ENCODE results near the gene ZNF570.

The ZNF570 gene

DNA sequence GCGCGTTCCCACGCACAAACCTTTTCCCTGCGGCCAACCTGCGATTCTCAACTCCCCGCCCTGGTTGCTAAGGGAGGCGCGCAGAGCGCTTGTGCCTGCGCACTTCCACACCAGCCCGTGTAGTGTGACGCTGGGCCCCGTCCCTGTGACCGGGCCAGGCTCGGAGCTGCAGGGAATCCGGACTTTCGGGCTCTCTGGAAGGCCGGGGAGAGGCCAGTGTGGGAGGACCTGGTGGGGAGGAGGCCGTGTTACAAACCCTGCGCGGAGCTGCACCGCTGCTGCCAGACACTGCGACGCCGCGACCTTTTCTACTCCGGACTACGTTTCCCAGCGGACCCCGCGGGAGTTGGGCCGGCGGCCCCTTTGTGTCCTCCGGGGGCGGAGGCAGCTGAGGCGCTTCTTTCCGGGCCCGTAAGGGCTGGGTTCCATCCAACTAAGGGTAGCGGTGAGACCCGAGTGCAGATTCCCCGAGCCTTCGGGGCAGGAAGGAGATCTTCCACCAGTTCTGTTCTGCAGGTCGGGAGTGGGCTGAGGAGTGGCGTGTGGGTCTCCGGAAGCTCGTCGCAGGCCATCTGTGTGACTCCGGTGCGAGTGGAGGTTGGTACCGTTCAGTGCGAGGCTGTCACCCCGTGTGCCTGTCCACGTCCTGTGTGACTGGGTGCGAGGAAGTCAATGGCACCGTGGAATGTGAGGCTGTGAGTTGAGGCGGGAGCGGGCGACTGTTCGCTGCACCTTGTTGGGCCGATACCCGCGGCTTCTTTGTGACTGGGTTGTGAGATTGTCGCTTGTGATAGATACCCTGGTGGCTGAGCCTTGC, at the start of gene ZNF570:
ZNF570 (plus strand) TSS at position 396 of the 817 bp plus-strand sequence. CDS start 999 bp downstream, outside the sequence.
- DNase-seq = no peak

- DNase-seq = no peak
These were observed 16.5 kb upstream of the ZNF570 start for GRCh38 chr19:37452500-37453245.

GRCh38 chr19:37466277-37466797, 2.8 kb upstream of the ZNF570 start:
- DNase-seq = no peak

DNA sequence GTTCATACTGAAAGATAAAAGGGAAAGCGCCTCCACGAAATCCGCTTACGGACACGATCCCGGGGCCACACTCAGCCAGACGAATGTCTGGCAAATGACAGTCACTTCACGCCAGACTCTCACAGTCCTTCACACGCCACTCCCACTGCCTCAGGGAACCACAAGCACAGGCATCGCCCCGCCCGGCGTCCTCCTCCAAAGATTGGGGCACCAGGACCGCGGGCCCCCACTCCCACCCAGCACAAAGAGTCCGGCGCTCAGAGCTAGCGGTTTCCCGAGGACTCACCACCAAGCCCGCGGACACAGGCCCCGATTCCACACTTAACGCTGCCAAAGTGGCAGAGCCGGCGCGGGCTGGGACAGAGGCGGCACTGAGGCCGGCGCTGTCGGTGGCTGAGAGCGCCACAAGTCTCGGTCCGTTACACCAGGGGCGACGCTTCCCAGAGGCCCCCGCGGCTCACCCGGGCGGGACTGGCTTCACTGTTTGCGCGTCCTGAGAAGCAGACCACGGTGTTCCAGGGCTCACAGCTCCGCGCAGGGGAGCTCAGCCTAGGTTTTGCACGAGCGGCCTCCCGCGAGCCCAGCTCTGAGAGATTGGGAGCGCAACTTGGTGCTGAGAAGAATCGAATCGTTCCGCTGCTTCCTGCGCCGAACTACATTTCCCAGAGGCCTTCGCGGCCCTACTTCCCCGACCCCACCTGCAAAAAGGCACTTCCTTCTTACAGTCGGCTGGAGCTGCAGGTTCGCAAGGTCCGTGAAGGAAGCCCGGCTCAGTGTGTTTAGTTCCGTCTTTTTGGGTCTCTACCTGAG, 2.2 kb upstream of the ZNF570 start, which contains the start of gene ZNF569:
ZNF569 (minus strand) TSS at position 647 of the 810 bp plus-strand sequence. CDS start 22,523 bp downstream, outside the sequence.
- DNase-seq = peak; percentile 55

GRCh38 chr19:37467608-37468090, 1.5 kb upstream of the ZNF570 start:
- DNase-seq = no peak

DNA sequence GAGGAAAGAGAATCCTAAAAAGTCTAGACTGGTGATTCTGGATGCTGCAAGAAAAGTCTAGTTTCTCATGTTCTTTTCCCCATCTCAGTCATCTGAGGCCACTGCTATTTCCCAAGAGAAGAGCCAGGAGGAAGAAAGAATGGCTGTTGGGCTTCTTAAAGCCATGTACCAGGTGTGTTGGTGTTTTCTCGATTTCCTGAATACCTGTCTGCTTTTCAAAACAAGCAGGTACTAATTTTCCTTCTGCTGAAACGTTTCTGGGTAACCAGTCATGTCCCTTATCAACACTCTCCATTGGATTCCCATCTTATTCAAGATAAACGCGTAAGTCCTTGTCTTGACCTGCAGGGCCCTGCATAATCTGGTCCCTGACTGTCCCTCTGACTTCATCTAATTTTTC, 1.1 kb downstream of the ZNF570 start:
- no peak for DNase-seq

DNA sequence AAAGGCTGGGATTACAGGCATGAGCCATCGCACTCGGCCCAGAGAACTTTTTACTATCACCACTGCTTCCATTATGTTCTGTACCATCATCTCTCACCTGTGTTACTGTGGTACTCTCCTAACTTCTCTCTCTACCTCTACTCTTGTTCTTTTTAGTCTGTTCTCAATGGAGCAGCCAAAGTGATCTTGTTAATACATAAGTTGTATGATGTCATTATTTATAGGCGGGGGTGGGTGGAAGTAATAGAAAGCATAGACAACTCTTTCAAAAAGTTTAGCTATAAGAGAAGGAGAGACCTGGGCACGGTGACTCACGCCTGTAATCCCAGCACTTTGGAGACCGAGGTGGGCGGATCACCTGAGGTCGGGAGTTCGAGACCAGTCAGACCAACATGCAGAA, 3.0 kb downstream of the ZNF570 start:
- no peak for DNase-seq

GRCh38 chr19:37484406-37485168, 15.4 kb downstream of the ZNF570 start:
- no peak for DNase-seq

DNA sequence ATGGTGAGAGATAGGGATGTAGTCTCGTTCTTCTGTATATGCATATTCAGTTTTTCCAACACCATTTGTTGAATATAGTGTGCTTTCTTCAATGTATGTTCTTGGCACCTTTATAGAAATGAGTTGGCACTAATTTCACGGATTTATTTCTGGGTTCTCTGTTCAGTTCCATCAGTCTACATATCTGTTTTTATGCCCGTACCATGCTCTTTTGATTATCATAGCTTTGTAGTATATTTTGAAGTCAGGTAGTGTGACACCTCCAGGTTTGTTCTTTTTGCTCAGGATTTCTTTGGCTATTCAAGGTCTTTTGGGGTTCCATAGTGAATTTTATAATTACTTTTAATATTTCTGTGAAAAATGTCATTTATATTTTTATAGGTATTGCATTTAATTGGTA, 23.1 kb downstream of the ZNF570 start:
- no peak for DNase-seq

DNA sequence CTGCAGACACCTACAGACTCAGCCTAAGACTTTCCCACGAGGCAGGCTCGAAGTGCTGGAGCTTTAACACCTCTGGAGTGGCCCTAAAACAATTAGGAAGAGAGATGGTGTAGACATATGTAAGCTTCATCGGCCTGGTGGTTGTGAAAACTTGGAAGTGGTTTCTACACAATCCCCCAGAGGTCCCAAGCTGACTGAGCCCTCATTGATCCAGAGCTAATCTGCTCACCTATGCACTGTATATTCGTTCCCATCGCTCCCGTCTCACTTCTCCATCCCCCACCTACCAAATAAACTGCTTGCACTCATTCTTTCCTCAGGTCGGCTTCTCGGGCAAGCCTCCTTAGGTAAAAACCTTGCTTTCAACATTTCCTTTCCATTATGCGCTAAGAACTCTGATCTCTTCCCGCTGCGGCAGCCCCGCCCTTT, 36.8 kb downstream of the ZNF570 start:
- no peak for DNase-seq

DNA sequence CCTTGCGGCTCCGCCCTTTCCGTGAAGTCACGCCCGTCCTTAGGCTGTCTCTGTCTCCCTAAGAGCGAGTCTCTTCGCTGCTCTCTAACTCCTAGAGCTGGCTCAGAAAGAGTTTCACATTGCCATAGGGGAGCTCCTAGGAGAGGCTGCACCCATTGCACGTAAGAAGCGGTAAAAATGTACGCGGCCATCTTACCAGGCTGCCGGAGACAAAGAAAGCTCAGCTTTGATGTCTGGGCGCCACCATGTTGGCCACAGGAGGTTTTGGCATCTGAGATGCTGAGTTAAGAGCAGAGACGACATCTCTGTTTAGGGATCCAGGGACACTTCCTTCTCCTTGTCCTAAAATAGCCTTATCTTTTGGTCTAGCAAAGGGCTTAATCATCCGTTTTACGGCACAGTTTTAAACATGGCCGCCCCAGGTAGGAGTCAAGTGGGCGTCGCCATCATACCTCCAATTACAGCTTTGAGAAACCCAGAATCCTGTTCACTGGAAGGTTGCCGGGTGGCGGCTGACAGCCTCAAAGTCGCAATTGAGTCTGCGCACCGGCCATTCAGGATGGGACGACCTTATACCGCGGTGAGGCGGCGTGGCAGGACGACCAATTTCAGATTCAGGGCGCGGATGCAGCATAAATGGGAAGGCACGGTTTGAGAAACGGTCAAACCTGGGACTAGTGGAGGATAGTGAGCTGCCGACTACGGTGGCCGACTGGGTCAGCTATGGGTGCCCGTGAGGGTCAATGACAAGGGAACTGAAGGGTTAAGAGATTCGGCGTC, 37.4 kb downstream of the ZNF570 start, which contains the start of gene ZNF793:
ZNF793 (plus strand) TSS at position 553 of the 780 bp plus-strand sequence. CDS start 16,501 bp downstream, outside the sequence.
- no peak for DNase-seq

GRCh38 chr19:37507167-37507464, 38.0 kb downstream of the ZNF570 start:
- no peak for DNase-seq

DNA sequence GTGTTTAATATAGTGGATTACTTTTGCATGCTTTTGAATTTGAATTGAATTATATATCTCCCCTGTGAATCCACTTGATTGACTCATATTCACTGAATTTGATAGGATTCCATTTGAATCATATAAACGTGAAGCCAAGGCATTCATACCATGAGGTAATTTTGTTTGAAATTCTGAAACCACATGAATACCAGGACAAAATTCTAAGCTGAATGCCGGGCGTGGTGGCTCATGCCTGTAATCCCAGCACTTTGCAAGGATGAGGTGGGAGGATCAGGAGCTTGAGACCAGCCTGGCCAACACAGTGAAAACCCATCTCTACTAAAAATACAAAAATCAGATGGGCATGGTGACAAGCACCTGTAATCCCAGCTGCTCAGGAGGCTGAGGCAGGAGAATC, 42.0 kb downstream of the ZNF570 start:
- DNase-seq = no peak

DNA sequence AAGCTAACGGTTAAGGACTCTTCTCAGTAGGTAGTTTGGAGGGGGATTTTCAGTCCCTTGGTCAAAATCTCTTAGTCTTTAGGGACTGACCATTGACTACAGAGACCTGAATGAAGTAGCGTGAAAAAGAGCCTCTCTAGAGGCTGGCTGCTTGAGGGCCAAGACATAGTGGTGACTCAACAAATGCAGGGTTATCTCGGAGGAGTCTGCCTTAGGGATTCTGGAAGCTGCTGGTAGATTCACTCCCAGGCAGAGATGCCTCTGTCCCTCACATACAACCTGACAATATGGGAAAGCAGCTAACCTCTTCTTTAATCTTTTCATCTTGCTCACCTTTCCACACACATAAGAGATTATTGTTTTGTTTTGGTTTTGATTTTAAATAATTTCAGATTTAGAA, 42.7 kb downstream of the ZNF570 start:
- no peak for DNase-seq

DNA sequence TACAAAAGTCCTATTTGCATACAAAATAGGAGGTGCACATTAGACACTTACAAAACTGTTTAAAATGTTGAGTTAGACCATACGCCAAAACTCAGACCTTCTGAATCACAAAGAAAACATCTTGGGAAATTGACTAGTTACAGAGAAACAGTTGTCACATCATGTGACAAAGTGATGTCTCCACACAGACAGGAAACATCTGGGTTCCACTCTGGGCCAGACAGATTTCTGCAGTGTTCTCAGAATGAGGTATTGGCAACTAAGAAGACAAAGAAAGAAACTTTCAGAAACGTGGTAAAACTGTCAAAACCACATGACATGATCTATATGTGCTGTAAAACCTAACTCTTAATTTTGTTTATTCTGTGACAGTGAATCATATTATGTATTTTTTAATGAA, 44.2 kb downstream of the ZNF570 start:
- DNase-seq = no peak

GRCh38 chr19:37519890-37520289, 50.7 kb downstream of the ZNF570 start:
- DNase-seq = no peak

DNA sequence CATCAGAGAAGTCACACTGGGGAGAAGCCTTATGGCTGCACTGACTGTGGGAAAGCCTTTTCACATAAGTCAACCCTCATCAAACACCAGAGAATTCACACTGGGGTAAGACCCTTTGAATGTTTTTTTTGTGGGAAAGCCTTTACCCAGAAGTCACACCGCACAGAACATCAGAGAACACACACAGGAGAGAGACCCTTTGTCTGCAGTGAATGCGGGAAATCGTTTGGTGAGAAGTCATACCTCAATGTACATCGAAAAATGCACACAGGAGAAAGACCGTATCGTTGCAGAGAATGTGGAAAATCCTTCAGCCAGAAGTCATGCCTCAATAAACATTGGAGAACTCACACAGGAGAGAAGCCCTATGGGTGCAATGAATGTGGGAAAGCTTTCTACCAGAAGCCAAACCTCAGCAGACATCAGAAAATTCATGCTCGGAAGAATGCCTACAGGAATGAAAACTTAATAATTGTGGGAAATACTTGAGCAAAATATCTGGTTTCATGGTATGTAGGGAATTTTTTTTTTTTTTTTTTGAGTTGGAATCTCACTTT, 68.3 kb downstream of the ZNF570 start:
- DNase-seq = no peak

Data from SIG-M5 (cell line).